Body of pancreas (tissue), 4 donors: ENCODE data around the gene CNTNAP2.

Source experiments
- CTCF ChIP-seq, 7 experiments: fragments of 450-650 bp in 4 of 7; fragments of 200-600 bp in 3 of 7; sonication (generic) in 3 of 7; IDR thresholded peaks; one replicate each; pipeline ENCODE4 v1.5.1; 2016 to 2019; ENCODE audit warnings: antibody characterized with exemption in 7 of 7
- POLR2A ChIP-seq, 3 donors: fragments of 450-650 bp; IDR thresholded peaks; one replicate each; pipeline ENCODE4 v1.6.1; 2016; ENCODE audit warnings: antibody characterized with exemption in 3 of 3, mild to moderate bottlenecking in 2 of 3

DNA sequence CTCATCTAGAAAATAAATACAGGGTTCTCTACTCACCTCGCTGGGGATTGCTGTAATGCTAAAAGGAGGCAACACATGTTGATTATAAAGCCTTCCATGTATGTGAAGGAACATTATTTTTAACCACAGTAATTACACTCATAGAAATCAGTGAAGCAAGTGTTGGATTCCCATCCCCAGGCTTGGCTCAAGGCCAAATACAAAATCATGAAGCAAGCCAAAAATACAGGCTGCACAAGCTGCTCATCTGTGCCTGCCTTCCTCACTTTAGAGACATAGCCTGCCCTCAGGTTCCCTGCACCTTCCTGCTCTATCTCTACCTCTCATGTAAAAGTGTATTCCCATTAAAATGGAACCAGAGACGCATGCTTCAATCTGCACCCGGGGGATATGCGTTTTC is 1396.8 kb downstream of the CNTNAP2 start:
- no peak for TF ChIP-seq CTCF (IDR thresholded peaks at IDR 0.05)
- TF ChIP-seq POLR2A (IDR thresholded peaks at IDR 0.05), result no peak
